ENCODE results near the gene IFNK.

Gene IFNK

DNA sequence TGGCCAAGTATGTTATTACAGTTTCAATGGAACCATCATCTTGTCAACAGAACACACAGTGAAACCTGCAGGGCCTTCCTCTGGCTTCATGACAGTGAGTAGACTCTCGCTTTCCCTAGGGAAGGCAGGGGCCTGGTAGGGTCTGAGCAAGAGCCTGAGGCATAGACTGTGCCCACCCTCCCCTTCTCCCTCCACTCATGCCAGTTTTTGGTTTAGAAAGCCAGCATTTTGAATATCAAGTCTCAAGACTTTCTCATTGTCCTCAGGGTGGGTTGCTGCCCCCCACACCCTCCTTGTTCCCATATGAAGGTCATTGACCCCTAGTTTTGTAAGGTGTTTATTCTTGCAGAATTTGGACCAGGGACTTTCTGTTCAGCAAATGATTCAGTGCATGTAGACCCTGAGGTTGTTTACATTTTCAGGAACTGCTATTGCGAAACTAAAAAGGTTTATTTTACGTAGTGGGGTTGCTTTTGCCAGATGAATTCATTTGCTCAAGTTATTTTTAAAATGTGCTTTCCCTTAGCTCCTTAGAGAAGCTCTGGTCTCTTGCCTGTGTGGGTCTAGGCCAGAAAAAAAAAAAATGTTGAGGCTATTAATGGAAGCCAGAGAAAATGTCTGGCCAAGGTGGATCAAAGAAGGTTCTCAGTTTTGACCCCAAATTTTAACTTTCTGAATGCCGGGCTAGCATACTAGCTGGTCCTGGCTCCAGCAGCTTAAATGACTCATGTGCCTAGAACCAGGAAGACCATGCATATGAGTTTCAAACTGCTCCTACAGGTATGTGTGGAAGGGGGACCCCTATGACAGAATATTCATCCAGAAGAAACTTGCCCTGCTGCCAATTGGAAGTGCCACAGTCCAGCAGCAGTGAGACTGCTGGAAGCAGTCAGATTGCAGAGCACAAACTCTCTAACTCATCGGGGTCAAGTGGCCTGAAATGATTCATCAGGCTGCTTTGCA is 15.7 kb downstream of the IFNK start:
- no peak for DNase-seq

DNA sequence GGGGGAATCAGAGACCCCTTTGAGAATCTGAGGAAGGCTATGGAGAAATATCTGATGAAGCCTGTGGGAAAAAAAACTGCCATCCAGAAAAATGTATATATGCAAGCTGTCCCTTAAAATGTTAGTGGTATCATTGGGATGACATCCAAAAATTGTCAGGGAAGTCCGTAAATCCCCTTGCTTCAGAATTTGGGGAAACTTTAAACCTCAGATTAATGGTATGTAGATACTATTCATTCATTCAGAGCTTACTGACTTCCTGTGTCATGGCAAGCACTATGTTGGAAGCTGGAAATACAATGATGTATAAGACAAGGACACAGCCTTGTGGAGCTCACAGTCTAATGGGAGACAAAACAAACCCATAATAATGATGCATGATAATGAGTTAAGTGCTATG is 16.4 kb downstream of the IFNK start:
- no peak for DNase-seq

- DNase-seq = no peak
These were observed 17.6 kb downstream of the IFNK start for GRCh38 chr9:27541740-27542139.

- DNase-seq = no peak
These were observed 18.4 kb downstream of the IFNK start for GRCh38 chr9:27542508-27542907.

DNA sequence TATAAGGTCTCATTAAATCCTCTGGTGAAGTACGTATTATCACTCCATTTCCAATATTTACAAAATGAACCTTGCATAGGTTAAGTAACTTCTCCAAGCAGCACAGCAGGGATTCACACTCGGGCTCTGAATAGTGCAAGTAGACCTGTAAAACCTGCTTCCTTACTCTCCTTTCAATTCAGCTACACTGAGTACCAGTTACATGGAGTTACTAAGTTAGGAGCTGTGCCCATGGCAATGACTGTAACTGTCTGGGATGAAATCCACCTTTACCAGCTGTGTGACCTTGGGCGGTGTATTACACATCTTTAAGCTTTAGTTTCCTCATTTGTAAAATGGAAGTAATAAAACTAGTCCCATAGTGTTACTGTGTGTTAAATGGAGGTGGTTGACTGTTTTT is 21.4 kb downstream of the IFNK start:
- DNase-seq = no peak

- no peak for DNase-seq
These were observed 24.1 kb downstream of the IFNK start for GRCh38 chr9:27548055-27548741.

GRCh38 chr9:27549196-27549755 is 25.2 kb downstream of the IFNK start:
- DNase-seq = no peak

DNA sequence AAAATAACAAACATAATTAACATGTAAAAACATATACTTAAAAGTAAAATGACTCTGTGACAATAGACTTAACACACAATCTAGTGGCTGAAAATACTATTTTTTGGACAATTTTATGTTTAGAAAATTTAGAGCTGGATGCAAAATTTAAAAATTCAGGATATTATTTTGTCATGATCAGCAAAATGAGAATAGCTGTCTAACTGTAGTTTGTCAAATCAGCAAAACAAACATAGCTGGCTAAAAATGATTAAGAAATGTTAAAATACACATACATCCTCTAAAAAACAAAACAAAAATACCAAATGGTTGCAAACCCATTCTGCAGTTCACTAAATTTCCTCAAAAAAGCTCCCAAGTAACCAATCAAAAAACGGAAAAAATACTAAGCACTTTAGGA is 30.6 kb downstream of the IFNK start:
- DNase-seq = no peak

- no peak for DNase-seq
These were observed 32.4 kb downstream of the IFNK start for GRCh38 chr9:27556470-27556869.

- DNase-seq = no peak
These were observed 34.2 kb downstream of the IFNK start for GRCh38 chr9:27558307-27558706.

DNA sequence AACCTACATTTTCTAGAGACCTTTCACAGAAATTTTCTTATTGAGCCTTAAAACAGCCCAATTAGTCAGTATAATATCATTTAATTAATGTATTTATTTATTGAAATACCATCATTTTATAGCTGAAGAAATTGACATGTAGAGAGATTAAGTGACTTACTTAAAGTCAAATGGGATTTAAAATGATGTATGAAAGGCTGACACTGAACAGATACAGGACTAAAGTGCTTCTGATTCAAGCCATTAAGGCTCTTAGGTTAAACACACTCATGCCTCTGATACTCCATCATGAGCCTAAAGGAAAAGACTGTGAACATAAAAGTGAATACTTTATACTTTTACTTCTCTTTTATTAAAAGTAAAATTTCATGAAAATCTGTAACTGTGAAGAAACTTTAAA is 36.4 kb downstream of the IFNK start:
- DNase-seq = no peak

- no peak for DNase-seq
These were observed 37.6 kb downstream of the IFNK start for GRCh38 chr9:27561685-27562084.

- no peak for DNase-seq
These were observed 39.8 kb downstream of the IFNK start for GRCh38 chr9:27563738-27564430.

DNA sequence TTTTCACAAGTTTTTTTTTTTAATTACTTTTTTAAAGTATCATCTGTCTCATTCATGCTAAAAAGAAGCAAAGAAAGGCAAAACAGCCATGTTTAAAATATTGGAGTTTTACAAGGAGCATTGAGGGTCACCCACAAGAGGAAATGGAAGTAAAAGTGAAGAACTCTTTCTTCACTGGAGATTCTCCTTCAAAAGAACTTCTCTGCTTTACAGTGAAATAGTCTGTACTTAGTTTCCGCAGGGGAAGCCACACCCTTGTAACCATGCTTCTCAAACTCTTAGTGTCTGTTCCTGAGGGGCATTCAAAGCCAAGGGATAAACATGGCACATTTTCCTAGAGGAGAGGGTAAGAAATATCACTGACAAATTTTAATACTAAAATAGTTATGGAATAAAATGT is 40.6 kb downstream of the IFNK start:
- DNase-seq = no peak

GRCh38 chr9:27565696-27566095 is 41.6 kb downstream of the IFNK start:
- no peak for DNase-seq

- no peak for DNase-seq
These were observed 42.0 kb downstream of the IFNK start for GRCh38 chr9:27566118-27566517.

DNA sequence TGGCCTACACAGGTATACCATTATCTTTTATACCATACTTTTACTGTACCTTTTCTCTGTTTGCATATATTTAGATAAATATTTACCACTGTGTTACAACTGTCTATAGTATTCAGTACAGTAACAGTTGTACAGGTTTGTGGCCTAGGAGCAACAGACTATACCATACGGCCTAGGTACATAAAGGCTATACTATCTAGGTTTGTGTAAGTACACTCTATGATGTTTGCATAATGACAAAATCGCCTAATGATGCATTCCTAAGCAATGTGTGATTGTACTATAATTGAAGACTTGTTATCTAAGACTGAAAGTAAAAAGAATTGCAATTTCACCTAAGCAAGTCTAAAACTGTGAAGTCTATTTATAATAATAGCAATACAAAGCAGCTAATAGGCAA is 45.3 kb downstream of the IFNK start:
- DNase-seq = no peak

- DNase-seq = no peak
These were observed 46.9 kb downstream of the IFNK start for GRCh38 chr9:27571011-27571410.

DNA sequence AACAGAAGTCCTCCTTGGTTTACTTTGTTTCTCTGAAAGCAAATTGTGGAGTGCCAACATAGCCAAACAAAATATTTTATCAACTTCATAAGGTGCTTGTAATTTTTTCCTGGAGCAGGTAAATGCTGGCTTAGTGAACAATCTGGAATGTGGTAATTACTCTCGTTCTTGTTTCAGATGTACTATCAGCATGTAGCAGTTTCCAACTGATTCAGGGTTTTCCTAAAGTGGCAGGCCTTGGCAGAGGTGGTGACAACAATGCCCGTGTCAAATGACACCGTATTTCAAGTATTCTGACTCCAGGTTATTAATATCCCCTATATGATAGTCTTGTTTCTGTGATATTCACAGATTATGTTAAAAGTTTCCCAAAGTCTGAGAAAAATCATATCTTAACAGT is 48.0 kb downstream of the IFNK start:
- no peak for DNase-seq

GRCh38 chr9:27572566-27572917 is 48.5 kb downstream of the IFNK start:
- DNase-seq = peak; percentile 54

DNA sequence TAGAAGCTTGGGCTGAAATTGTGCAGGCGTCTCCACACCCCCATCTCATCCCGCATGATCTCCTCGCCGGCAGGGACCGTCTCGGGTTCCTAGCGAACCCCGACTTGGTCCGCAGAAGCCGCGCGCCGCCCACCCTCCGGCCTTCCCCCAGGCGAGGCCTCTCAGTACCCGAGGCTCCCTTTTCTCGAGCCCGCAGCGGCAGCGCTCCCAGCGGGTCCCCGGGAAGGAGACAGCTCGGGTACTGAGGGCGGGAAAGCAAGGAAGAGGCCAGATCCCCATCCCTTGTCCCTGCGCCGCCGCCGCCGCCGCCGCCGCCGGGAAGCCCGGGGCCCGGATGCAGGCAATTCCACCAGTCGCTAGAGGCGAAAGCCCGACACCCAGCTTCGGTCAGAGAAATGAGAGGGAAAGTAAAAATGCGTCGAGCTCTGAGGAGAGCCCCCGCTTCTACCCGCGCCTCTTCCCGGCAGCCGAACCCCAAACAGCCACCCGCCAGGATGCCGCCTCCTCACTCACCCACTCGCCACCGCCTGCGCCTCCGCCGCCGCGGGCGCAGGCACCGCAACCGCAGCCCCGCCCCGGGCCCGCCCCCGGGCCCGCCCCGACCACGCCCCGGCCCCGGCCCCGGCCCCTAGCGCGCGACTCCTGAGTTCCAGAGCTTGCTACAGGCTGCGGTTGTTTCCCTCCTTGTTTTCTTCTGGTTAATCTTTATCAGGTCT is 49.0 kb downstream of the IFNK start, which contains the start of gene C9orf72:
Gene C9orf72, minus strand, starts transcription at position 564 of the 716 bp plus-strand sequence. CDS start 6,361 bp downstream, outside the sequence.
- DNase-seq = peak; percentile 76

Measured in effector CD4-positive, alpha-beta T cell (primary cell).